Femur (tissue), 1 donor: ENCODE measurements around the gene DSN1.

Experiments used
- DNase-seq: peaks from one replicate; pipeline ENCODE4 v3.0.0-alpha.2; 2017

Gene DSN1

DNA sequence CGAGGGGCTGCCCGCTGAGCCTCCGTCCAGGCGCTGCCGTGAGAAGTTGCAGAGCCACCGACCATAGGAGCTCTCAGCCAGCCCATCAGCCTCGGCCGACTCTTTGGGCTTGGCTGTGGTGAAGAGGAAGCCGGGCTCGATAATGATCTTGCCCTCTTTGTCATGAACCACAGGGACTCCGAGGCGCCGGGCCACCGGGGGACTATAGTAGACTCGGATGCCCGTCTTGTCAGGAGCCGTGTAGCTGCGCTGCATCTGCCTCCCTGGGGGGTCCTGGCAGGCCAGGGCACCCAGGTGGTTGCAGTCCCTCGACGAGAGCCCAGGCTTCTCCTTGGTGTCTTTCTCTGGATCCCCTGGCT, 20.5 kb upstream of the DSN1 start:
- DNase-seq: no peak

DNA sequence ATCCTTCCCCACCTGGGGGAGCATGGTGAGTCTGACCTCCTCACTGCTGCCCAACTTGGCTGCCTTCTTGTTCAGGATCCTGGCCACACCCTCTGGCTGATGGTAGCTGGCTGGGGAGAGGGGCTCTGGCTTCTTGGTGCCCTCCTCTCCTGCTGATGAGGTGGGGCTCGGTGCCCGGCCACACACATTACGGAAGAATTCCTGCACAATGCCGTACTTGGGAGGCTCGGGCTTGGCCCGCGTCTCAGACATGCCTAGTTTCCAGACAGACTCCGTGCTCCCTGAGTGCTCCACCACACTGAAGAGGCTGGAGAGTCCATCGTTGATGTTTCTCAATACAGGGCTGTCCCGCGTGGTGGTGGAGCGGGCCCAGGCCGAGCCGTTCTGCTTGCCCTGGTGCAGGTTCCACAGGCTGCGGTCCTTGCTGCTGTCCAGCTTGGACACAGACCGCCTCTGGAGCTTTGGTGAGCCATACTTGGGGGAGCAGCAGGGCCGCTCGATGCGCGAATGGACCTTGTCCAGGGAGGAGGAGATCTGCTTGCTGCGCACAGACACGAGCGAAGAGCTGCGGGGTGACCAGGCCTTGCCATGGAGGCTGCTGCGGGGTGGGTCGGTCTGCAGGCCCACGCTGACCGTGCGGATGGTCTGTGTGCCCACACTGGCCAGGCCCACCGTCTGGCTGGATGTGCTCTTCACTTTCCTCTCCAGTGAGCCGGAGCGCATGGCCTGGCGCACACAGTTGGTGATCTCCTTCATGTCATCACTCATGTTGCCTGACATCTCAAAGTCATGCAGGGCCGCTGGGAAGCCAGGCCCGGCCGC, 19.9 kb upstream of the DSN1 start:
- DNase-seq: no peak

DNA sequence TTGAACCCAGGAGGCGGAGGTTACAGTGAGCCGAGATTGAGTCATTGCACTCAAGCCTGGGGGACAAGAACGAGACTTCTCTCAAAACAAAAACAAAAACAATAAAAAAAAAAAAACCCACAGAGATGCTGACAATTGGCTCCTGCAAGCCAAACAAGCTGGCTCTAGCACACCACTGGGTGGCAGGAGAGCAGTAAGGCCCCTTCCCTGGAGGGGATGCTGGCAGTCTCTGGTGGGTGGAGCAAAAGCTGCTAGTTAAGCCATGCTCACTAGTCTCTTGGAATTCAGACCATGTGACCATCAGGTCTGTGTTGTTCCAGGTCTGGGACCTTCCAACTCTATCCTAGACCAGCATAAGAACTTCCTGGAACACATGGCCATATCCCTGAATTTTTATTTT, 18.9 kb upstream of the DSN1 start:
- DNase-seq: no peak

DNA sequence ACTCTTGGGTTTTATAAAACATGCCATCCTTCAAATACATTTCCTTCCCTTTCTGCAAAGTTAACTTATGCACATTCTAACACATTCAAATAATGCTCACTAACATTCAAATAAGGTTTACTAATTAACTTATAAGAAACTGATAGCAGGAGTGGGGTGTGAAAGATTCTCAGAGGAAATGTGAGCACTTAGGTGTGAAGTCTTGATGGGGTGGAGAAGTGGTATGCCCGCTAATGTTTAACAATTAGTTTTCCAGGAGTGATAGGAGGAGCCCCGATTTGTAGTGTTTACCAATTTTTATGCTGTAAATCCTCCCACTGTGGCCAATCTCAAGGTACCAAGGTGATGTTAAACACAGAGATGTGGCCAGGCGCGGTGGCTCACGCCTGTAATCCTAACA, 18.3 kb upstream of the DSN1 start:
- DNase-seq: no peak

DNA sequence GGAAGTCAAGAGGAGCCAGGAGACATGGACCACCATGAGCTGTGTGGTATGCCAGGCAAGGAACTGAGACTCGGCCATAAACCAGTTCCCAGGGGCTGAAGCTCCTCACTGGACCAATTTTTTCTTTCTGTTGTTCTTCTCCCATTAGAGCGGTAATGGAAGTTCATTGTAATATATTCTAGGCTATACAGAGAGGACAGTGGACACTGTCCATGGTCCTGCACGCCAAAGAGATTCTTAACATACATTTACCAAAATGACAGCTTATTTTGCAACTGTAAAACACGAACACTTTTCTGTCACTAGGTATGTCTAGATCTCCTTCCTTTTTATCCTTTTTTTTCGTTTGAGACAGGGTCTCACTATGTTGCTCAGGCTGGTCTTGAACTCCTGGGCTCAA, 13.1 kb upstream of the DSN1 start:
- no peak for DNase-seq

DNA sequence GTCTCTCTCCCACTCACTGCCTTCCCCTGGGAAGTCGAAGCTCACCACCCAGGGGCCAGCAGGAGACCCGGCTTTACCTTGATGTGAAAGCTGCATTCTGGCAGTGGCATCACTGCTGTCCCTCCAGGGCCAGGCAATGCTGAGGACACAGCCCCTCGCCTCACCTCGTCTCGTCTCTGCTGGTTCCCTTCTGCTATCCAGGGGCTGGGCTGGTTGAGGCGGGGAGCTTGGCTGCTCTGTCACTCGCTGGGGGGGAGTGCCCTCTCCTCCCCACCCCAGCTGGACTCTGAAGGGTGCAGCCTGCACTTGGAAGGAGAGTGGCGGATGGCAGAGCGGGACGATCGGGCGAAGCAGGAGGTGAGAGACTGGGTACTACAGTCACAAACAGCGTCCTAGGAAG, 12.7 kb upstream of the DSN1 start:
- no peak for DNase-seq

DNA sequence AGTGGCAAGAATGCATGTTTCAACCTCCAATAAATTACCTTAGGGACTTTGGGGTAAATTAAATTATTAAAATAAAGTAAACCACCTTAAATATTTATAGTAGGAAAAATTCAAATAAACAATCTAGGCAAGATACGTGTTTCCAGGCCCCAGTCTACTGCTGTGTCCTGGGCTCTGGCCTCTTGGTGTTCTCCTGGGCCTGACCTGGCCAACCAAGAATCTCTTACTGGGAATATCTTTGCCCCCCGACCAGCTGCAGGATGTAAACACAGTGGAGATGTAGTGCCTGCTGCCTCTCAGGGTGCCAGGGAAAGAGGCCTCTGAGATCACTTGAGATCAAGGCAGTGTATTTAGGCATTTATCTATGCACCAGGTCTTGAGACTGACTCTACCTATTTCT, 11.7 kb upstream of the DSN1 start:
- DNase-seq: no peak

DNA sequence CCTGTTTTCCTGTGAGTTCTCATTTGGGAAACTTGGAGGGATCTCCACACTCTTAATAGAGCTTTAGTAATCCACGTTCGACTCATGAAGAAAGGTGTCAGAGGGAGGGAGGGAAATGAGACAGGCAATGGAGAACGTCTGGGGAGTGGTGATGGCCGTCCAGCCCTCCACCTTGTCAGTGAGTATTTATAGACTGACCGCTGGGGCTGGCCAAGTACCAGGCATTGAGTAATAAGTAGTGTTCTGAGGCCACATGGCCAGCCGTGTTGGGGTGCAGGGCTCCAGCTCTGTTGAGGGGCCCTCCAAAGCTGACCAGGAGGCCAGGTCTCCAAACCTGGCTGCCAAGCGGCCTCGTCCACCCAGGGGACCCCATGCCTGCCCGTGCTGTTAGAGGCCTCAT, 11.3 kb upstream of the DSN1 start:
- DNase-seq: no peak

DNA sequence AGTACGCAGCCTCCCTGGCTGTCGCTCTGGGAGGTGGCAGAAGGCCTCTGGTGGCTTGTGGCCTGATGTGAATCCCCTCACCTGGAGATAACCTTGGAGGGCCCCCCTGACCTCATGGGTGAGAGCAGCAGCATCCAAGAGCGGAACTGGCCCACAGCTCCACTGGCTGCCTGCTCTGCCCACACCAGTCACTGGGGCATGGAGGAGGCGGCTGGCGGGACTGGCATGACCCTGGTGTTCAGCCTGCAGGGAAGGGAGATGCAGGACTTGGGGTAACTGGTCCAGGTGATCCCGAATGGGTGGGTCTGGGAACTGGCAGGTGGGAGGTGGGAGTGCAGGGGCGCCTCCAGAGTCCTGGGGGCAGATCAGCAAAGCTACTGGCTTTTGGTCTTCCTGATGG, 10.6 kb upstream of the DSN1 start:
- DNase-seq: no peak

DNA sequence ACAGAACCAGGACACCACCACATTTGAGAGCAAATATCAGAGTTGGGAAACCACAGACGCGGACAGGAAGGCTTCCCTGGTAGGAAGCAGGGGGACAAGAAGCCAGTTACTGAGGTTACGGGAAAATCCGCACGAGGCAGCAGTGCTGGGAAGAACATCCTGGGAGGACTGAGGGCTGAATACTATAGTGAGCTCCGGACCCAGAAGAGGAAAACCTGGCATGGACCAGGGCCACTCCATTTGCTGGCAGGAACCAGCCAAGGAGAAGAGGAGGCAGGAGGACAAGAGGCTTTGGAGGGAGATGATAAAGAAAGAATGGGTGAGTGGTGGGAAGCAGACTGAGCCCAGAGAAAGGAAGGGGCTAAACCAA, 6.1 kb upstream of the DSN1 start:
- no peak for DNase-seq

DNA sequence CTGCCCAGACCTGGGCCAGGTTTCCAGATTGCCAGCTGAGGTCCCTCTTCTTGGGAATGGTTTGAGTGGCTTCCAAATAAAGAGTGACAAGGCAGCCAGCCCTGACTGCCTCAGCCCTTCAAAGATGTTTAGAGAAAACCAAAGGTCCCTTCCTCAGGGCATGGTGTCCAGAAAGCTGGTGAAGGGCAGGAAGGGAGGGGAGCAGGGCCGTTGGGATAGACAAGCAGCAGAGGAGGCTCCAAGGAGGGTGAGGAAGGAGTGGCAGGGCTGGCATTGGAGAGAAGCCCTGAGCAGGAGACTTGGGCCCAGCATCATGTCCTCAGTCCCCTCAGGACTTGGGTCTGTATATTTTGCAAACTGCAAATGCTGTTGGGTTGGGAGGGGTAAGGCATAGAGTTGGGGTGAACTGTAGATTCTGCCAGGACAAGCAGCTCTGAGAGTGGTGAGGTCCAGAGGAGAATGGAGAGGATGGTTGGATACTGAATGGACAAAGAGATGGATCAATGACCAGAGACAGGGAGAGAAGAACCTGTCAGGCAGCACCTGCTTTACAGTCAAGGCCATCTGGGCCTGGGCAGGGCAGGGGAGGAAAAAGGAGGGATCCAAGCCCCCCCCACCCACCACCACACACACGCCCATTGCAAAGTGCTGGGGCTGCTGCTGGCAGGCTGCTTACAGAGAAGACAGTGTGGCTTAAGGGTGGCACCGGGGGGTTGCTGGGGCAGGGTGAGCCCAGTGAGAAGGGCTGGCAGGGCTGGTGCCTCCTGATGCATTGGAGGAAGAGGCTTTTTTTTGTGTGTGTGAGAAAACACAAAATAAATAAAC, 5.5 kb upstream of the DSN1 start:
- no peak for DNase-seq

DNA sequence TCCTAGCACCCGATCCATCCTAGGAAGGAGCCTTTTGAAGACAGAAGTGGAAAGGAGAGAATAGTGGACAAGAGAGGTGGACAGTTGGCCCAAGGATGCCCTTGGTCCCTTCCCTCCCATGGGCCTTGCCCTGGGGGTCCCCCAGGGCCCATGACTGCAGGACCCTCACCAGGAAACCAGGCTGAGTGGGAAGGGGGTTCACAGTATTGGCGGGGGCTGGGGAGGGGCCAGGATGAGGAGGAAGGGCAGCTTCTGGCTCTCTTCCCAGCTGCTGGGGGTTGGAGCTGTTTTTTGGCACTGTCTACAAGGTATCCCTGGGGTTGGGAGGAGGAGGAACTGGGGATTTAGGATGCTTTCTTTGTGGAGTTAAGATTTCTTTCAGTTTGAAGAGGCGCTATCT, 4.0 kb upstream of the DSN1 start:
- no peak for DNase-seq

DNA sequence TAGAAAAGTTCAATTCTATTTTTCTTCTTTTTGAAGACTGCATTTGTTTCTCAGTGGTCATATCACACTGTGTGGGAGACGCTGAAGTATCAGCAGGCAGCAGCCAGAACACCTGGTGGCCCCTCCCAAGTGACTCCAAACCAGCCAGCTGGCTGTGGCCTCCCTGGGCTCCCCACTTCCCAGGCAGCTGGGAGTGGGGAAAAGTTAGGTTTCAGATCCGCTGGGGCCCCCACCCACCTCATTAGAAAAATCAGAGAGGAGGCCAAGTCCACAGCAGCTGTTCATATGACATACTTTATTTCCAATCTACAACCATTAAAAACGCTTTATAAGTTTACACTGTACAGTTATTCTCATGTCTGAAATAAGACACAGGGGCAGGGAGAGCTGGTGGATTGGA, 3.6 kb upstream of the DSN1 start:
- DNase-seq: peak; percentile 75

DNA sequence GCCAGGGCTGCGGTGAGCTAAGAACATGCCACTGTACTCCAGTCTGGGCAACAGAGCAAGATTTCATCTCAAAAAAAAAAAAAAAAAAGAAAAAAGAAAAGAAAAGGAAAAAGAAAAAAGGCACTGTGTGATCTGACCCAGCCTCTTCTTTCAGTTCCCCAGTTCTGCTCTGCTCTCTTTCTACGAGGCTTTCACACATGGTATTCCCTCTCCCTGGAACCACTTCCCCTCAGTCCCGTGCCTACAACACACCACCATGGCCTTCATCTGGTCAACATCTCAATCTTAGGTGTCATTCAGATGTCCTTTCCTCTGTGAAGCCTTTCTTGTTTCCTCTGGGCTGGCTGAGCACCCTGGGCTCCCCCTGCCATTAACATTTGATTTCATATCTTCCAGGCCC, 2.3 kb upstream of the DSN1 start:
- no peak for DNase-seq

DNA sequence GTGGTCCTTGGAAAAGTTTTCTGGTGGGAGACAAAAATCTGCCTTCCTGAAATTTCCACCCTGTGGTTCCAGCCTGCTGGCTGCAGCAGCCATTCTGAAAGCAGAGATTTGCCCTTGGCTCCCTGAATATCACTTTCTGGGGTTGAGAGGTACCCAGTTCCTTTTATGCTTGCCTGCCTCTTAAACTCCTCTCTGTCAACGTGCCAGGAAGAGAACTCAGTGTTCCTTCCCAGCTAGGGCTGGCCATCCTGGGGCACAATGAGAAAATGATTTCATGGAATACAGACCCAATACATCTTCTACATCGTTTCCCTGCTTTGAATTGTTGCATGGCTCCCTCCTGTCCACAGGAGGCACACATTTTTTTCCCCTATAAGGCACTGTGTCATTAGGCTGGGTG, 1.6 kb upstream of the DSN1 start:
- no peak for DNase-seq

DNA sequence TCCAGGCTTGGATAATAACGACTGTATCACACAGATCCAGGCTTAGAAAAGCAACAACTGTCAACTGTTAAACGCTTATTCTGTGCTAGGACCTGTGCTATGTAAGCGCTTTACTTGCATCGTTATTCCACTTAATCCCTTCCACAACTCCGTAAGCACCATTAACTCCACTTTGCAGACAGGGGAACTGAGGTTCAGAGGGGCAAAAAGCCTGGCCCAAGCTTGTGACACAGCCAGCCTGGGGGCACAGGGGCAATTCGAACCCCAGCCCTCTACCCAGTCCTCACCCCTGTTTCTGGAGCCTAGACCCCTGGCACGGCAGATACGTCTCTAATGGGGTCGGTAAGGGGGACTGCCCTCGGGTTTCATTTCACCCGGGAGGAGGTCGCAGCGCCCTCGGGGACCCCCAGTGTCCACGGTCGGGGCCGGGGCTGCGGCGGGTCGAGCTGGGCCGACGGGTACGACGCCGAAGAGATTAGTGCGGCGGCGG, 411 bp downstream of the DSN1 start:
- no peak for DNase-seq

DNA sequence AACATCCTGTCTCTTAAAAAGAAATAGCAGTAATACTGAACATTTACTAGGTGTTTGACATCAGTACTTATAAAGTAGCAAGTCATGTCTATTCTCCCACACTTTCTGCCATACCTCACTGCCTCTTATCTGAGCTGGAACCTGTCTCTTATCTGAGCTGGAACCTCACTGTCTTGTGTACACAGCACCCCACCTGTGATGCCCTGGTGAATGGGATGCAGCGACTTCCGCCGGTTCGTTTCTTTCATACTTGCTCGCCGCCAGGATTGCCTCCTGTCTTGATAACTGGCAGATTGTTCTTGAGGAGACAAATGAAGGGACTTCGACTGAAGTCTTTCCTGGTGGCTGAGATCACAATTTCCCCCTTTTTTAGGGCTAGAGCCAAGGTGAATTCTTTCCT, 2.9 kb downstream of the DSN1 start:
- DNase-seq: no peak

DNA sequence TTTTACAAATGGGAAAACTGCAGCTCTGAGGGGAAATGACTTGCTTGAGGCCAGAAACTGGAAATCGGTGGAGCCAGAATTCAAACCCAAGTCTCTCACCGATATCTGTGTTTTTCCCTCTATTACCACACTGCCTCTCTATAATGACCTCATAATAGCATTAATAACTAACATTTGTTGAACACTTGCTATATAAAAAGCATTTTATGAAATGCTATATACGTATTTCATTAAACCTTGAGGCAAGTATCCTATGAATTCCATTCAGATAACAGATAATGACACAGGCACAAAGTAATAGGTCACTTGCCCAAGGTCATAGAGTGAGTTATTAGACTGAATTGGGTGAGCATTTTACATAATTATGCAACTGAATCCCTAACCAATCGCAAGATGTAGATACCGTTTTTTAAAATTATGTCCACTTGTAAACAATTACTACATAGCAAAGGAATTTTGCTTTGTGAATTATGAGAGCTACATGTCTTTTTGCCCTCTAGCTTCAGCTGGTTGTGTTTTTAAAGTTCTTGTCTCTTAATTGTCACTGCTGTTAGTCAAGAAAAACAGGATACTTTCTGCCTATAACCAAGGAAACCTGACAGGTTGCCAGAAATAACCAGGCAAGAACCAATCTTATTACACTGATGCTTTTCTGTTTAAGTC, 4.7 kb downstream of the DSN1 start:
- no peak for DNase-seq

DNA sequence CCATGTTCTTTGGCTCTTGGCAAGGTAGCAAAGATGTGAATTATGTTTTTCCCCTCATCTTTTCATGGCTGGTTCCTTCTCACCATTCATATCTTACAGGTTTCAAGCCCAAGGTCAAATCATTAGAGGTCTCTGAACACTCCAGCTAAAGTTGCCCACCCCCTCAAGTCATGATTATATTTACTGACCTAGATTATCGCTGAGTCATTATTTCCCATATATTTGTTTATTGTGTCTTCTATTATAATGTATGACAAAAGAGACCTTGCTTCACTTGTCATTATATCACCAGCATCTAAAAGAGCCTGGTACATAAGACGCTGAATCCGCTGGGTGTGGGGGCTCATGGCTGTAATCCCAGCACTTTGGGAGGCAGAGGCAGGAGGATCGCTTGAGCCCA, 12.4 kb downstream of the DSN1 start:
- no peak for DNase-seq

DNA sequence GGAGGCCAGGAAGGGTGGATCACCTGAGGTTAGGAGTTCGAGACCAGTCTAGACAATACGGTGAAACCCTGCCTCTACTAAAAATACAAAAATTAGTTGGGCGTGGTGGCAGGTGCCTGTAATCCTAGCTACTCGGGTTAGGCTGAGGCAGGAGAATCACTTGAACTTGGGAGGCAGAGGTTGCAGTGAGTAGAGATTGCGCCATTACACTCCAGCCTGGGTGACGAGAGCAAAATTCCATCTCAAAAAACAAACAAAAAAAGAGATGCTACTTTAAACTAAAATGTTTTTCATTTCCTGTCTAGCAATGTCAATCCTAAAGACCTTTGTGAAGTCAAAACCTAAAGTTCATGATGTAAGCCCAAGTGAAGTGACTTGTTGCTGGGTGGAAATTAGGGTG, 12.9 kb downstream of the DSN1 start:
- DNase-seq: no peak

DNA sequence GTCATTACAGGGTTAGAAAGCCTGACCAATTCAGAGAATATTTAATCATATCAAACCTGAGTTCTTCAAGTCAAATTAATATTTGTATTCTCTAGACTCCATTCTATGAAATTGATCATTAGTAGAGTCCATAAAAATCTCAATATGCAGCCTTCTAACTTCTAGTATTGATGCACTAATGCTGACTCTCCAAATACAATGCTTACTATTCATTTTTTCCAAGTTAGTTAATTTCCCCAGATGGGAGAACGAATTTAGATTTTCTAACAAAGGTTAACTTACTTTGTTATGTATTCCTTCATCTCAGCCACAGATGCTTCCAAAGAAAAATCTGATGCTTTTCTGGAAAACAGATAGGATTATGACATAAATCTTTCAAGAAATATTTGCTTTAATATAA, 15.3 kb downstream of the DSN1 start:
- no peak for DNase-seq

DNA sequence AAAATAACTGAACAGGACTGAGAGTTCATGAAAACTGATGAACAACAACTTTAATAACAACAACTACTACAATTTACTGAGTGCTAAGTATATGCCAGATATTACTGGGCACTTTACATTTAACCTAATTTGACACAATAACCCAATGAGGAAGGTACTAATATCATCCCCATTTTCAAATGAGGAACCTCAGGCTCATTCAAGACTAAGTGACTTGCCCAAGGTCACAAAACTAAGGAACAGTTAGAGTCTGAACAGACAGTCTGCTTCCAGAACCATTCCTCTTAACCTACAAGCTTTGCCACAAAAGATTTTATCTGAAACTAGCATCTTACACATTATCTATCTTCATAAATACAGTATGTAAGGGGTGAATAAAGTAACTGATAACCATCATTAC, 17.1 kb downstream of the DSN1 start:
- no peak for DNase-seq

DNA sequence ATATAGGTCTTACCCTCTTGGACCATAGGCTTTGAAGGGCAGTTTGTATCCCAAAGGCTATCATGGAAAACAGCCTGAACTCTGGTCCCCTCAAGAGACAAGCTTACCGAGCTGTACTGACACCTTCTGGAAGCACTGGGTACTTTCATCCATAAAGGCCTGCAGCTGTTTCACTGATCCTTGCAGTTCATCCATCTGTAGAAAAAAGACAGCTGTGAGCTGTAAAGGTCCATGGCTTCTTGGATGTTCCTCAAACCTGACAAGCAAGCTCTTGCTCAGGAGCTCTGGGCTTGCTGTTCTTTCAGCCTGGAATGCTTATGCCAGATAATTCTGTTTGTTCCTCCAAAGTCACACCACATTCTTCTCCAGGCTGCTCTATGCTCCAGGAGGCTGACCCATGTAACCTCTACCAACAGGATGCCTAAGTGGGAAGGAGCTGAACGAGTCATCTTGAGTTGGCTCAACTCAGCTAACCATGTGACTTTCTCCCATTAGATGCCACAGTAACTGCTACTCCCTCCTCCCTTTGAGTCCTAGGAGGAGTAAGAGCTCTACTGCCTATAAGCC, 18.8 kb downstream of the DSN1 start:
- DNase-seq: peak; percentile 63

DNA sequence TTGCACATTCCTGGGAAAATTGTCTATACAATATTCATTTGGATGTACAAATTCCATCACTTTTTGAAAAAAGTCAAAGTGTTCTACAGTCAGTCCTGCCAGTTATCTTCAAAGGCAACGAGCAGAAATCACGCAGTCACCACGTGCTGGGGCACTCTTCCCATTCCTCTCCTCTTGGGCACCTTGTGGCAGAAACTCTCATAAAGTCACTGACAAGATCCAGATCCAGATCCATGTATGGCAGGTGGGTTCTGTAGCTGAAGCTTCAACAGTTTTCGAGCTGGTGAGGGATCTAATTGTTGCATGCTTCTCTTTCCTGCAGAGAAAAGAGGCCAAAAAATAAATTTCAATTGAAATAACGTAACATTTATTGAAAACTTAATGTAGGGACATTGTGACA, 21.0 kb downstream of the DSN1 start:
- no peak for DNase-seq
